HG03521 (cell line): Measurements from ENCODE around the gene OTOS.

Experiments
- ATAC-seq: cut with Tn5 transposase; IDR thresholded peaks from one replicate; pipeline ENCODE4 v1.9.1; 2021; ENCODE audit warnings: mild to moderate bottlenecking, moderate library complexity; ENCODE audit not compliant: unreplicated experiment

OTOS gene

DNA sequence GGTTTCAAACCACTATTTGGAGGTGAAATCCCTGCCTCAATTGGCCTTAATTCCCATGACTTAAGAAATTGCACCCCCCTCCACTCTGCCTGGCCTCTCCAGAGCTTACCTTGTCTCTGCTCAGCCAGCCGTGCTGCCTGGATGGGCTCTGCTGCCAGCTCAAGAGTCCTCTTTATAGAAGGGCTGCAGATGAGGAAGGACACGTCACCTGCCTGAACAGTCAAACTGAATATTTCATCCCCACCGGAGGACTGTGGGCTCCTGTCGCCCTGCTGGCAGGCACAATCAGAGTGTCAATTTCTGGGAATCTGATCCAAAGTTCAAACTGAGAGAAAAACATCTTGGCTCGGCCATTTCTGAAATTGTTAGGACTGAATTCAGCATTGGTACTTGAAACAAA is at the start of gene OTOS:
OTOS (minus strand) TSS at position 148 of the 400 bp plus-strand sequence. CDS start 332 bp downstream, outside the sequence.
- no peak for ATAC-seq

DNA sequence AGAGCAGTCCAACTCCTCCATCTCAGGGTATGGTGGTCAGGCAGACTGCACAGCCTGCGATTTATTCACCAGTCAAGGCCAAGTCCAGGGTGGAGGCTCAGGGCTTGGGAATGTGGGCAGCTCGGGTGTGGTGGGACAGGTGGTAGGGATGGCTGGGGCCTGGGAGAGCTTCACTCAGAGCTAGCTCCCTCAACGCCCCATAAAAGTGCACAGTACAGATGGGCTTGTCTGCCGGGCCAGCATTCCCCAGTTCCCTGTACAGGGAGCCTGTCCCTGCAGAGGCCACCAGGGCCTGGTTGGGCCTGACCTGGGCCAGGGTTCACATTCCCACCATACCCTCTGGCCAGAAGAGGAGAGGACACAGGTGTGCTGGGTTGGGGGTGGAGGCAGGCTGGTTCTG is 49.2 kb upstream of the OTOS start:
- ATAC-seq = no peak

DNA sequence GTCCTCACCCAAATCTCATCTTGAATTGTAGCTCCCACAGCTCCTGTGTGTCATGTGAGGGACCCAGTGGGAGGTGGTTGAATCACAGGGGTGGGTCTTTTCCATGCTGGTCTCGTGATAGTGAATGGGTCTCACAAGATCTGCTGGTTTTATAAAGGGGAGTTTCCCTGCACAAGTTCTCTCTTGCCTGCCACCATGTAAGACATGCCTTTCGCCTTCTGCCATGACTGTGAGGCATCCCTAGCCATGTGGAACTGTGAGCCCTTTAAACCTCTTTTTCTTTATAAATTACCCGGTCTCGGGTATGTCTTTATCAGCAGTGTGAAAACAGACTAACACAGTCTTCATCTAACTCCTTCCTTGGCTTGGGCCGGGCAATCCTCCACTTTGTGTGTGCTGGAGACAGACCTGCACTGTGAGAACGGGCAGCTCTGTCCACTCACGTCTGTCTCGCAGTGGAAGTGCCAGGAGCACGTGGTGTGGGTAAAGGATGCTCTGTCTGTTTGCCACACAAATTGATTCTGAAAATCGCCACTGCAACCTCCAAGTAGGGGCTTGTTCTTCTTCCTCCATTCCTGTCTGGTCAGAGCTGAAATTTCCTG is 47.6 kb upstream of the OTOS start:
- no peak for ATAC-seq

DNA sequence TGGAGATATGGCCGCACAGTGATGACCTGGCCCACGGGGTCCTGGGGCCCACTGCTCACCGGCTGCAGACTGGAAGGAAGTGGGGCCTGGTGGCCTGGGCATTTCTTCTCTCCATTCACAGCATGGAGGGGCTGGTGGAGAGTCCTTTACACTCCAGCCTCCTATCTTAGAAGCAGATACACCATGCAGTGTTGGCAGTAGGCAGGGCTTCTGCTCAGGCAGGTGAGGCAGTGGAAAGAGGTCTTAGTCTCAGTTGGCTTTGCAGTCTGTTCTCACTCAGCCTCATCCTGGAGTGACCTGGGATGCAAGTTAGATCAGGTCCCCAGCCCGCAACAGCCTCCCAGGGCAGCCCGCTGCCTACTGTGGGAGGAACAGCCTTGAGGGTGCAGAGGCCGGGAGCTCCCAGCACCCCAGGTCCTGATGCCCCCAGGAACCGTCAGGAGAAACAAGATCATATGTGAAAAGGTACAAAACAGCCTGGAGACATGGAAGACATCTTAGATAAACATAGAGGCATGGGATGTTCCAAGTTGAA is 45.8 kb upstream of the OTOS start:
- ATAC-seq = no peak

DNA sequence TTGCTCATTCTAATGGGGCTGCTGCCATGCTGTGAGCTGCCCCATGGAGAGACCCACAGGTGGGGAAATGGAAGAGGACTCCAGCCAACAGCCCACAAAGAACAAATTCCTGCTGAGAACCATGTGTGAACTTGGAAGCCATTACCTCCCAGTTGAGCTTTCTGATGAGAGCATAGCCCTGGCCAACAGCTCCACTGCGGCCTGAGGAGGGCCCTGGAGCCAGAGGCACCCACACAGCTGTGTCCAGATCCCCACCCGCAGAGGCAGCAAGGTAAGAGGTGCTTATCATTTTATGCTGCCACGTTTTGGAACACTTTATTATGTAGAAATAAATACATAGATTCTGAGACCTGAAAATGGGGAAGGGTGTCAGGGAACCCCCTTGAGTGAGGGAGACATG is 44.2 kb upstream of the OTOS start:
- no peak for ATAC-seq

DNA sequence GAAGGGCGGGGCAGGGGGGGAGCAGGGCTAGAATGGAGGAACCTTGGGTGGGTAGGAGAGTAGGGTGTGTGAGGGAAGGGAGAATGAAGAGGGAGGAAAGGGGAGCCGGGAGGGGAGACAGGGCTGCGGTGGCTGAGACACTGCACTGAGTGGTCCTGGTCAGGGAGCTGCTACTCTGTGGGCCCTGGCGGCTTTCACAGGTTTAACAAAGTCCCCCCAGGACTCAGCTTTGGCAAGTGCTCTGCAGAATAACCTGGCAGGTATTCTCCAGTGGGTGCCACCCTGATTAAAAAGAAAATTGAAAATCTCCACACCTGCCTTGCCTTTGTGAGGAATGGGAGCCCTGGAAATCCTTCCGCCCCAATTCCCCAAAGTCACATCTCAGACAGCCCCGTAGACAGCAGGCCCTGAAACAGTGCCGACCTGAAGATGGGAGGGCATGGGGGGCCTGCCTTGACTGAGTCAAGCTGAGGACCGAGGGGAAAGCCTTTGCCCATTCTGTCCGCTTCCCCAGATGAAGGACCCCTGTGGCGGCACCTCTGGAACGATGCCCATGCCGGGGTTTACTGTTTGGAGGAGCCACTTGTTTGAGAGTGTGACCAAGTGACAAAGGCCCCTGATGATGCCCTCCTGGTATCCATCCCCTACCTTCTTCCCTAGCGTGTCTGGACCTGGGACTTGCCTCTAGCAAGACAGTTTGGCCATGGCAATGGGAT is 43.6 kb upstream of the OTOS start:
- ATAC-seq = no peak

DNA sequence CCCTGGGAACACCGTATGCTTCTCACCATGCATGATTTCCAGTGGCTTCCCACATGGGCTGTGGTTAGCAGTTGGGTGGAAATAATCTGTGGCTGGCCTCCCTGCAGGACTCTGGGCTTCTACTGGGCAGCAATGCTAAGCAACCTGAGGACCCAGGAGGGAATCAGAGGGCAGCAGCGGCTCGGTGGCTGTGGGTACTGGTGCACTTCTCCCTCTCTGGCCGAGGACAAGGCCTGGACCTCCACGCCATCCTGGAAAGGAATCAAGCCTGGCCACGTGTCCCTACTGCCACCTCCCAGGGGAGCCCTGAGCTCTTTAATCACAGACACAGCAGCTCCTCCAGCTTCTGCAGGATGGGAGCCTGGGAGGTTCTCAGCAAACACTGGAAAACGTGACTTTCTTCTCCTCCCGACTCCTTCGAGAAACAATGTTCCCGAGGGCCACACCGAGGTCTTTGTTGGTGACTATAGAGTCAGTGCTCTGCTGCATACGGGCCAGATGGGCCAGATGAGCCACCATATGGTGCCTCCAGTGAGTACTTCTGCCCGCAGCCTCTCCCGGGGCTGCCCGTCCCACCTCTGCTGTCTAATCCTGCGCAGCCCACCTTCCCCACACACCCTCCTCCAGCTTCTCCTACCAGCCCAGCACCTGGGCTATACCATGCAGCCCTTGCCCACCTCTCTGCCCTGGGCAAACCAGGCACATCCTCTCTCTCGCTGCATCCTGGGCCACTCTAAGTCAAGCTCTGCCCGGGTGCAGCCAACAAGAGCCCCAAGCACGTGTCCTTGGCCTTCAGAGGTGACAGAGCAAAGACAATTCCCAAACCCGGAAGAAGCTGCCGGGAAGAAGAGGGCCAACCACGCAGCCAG is 42.8 kb upstream of the OTOS start:
- no peak for ATAC-seq

DNA sequence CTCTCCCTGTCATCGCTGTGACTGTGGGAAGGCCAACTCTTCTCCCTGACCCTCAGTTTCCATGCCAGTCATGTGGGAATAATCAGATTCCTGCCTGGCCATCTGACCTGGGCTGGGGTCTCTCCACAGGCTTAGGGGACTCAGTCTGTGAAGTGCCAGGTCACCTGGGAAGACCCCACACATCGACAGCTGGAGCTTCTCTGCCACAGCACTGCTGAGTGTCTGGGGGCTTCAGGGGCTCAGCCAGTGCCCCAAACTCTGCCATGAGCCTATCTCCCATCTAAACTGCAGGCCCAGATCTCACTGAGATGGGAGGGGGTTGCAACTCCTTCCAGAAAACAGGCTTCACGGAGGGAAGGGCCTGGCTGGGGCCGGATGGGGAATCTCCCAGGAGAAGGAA is 42.0 kb upstream of the OTOS start:
- ATAC-seq = no peak

DNA sequence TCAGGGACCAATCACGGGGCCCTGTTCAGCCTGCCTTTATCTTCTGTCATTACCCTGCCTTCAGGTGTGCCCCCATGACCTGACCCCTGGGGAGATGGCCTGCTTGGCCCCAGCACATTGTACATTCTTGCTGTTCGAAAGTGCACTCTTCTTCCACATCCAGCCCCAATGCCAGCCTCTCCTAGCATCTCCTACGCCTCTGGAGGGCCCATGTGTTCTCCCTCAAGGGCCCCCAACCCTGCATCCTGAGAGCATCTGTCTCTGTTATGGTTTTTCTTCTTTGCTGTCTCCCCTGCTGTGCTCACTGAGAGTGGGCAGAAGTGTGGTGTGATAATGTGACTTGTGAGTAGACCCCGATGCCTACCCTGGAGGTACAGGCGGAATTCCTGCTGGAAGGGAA is 41.5 kb upstream of the OTOS start:
- ATAC-seq = no peak

DNA sequence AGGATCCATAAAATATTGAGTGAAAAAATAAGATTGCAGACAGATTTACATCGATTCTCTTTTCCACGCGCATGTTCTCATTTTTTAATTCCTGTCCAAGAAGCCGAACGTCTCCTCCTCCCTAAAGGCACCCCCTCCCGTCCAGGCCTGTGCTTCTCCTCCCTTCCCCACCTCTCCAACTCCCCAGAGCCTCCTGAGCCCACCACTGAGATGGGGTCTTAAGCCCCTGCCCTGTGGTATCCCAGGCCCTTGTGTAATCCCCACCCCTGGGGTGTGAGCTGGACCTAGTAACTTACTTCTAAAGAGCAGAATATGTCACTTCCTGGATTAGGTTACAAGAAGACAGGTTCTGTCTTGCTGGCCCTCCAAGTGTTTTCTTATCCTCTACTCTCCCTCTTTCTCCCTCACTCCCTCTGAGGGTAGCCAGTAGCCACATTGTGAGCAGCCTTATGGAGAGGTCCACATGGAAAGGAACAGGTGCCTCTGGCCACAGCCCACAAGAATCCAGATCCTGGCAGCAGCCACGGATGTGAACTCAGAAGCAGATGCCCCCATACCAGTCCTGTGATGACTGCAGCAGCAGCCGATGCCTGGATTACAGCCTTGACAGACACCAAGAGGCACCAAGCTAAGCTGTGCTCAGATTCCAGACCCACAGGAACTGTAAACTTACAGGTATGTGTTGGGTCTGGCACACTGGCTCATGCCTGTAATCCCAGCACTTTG is 39.6 kb upstream of the OTOS start:
- no peak for ATAC-seq

DNA sequence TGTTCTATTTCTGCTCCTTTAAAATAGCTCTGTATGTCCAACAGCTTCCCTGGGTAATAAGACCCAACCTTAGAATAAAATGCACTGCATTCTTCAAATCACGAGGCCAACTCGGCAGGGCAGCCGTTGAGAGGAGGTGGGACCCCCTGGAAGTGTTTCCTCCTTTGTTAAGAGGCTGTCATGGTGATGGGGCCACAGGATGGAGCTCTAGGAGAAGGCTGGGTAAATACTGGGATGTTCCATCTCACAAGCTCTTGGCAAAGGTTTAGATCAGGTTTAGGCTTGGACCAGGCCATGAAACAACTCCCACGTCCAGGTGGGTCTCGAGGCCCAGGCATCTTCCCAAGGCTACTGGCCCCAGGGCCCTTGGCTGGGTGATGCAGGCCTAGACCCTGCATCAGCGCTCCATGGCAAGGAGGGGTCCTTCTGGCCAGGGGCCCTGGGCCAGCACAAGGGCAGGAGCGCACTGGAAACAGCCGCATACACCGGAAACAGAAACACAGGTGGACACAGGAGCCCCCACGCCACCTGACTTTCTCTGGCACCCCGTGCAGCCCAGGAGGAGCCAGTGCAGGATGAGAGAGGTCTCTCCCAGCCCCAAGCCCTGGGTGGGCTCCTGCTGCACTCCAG is 38.8 kb upstream of the OTOS start:
- no peak for ATAC-seq

DNA sequence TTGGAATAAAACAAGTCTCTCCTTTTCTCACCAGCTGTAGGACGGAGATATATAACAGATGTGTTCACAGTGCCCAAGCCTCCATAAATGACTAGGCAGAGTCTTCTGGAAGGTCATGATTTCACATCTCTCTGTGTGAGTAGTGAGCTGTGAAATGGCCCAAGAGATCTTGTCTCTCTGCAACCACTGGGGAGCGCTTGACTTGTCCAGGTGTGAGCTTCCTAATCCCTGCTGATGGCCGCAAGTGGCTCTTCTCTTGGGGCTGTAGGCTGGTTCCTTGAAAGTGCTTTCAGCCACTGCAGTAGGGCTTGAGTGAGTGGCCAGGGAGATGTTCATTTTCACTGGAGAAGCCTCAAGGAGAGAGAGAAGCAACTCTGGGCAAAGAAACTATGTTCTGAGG is 38.1 kb upstream of the OTOS start:
- no peak for ATAC-seq

DNA sequence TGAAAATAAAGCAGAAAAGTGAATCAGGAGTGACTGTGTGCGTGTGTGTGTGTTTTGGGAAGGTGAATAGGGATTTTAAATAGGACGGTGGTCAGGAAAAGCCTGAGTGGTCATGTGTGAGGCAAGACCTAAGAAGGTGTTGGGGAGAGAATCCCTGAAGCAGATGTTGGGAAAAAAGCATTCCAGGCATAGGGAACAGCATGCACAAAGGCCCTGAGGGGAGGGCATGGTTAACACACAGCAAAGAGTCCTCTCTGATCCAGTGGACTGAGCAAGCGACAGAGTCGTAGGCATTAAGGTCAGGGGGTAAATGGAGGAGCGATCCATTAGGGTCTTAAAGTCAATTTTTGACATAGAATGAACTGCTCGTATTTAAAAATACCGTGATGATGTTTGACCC is 34.0 kb upstream of the OTOS start:
- ATAC-seq = no peak

DNA sequence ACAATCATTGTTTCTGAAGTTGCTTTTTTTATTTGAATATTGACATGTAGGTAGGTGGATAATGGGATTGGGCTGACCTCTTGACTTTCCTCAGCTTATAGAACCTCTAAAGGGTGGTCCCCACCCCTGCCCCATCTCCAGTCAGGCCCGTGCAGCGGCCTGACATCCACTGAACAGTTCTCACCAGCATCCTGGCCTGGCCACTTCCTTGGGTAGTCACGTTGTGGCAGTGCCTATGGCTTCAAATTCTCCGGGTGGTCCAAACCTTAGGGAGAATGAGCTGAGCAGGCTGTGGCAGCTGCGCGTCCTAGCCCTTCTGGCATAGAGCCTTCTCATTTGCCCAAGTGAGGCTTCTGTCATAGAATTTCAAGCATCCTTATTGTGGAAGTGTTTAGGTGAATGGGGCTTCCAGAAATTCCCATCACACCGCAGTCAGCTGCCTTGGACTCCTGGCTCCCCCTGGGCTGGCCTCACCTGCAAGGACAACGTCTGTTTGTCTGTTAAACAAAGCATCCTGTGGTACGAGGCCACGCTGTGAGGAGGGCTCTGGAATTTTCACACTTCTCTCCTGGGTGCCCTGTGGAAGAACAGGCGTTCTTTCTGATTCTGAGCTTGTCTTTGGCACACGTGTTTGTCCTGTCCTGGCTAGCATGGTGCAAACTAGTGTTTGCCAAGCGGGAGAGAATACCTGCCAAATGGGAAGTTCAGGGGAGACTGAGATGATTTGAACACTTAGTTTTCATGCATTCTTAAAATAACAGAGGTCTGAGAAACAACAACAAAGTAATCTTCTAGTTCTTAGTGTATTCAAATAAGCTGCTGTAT is 31.8 kb upstream of the OTOS start:
- no peak for ATAC-seq

DNA sequence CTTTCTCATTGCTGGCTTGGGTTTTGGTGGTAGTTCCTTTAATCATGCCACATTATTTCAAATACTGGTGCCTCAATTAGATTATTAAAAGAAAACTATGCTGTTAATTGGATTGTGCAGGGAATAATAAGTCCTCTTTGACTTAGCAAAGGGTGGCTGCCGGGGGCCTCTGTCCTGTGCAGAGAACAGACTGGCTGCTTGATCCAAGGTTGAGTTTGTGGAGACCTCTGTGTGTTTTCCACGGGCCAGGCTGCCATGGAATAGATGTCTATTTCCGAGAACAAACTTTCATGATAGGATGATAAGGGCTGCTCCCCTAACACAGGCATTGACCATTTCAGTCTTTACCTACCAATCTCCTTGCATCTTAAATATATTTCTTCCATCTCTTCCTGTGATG is 30.4 kb upstream of the OTOS start:
- no peak for ATAC-seq

DNA sequence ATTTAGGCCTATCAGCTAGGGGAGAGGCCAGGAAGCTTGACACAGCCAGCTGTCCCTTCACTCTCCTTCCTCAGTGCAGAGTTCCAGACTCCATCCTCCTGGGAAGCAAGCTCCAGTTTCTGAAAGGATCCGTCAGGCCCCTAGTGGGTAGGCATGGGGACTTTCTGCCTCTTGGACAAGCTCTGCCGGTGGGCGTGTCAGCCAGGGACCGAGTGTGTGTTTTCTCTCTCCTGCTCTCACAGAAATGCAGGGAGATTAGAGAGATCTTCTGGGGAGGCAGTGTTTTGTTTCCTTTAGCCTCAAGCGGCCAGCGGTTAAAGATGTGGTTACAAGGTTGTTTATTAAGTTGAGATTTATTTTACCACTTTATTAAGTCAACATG is 29.9 kb upstream of the OTOS start:
- ATAC-seq = no peak

DNA sequence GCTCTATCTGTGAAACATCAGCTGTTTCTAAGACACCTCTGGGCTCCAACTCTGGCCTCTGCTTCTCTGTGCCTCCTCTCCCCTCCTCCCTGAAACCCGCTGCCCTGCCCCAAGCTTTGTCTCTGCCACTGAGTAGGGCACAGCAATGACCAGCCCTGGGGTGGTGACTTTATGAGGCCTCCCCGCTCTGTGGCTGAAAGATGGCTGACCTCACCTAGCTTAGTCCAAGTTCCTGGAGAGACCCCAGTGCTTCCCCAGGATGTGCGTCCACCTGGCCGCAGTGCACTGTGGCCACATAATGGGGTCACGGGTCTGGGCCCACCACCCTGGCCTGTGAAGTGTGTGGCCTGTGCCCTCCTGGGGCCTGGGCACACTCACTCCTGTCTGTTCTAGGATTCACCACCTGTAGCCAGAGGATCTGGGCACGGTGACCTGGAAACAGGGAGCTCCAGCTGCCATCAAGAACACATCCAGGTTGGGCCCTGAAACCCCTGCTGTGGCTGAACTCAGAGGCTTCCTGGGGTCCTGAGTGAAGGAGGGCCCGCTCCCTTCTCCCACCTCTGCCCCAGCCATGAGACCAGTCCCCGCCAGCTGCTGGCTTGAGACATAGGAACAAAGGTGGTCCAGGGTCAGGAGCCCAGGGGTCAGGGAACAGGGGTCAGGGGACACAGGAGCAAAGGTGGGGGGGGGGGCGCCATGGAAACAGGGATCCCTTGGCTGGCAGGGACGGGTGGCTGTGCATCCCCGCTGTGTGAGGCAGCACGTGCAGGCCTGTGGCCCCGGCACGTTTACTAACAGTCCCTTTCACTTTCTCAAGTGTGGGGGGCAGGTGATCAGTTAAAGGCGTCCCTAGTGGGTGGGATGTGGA is 29.3 kb upstream of the OTOS start:
- no peak for ATAC-seq

DNA sequence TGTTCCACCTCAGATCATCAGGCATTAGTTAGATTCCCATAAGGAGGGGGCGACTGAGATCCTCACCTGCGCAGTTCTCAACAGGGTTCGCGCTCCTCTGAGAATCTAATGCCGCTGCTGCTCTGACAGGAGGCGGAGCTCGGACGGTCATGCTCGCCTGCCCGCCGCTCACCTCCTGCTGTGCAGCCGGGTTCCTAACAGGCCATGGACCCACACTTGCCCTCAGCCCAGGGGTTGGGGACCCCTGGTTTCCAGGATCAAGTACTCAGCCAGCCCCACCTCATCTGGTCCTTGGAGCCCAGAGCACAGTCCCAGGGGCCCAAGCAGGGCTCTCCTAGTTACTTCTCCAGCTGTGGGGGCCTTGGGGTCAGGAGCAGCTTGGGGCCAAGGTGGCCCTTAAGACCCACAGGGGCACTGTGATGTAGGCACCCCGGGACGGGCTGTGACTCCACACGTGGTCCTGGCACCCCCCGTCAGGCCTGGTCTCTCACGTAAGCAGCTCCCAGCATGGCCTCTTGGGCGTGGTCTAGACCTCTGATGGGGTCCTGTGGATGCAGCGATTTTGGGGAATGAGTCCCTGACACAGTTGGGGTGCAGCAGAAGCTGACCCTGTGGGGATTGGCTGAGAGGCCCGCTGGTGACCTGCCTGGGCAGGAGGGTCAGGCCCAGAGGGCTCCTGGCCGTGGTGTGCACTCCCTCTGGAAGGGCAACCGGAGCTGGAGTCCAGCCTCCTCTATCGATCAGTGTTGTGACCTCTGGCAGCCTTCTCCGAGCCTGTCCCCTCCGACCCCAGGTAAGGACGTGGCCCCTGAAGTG is 28.3 kb upstream of the OTOS start:
- ATAC-seq = no peak
